GM23338 (cell line): ENCODE measurements around the gene RAD50. TPM values are rescaled to one million over a fixed set of nuclear protein-coding genes. Genes with fewer than 3 reads are reported as not detected.

Experiments
- ATAC-seq: fragments of 200-7000 bp; cut with Tn5 transposase; 3 replicates; pipeline ENCODE4 v1.9.1; 2020
- DNase-seq: peaks from one replicate; pipeline ENCODE4 v3.0.0-alpha.2; 2015; ENCODE audit warnings: low spot score
- H2AFZ ChIP-seq: fragments of 200-600 bp; sonication (generic); 2 replicates; pipeline ENCODE4 v1.8.0; 2016; ENCODE audit warnings: antibody characterized with exemption, mild to moderate bottlenecking, moderate library complexity
- H3F3A ChIP-seq: fragments of 200-600 bp; sonication (generic); replicated peaks from 2 replicates; pipeline ENCODE4 v1.8.0; 2017; ENCODE audit warnings: antibody characterized with exemption, mixed run types, low read depth
- H3K27ac ChIP-seq: fragments of 200-600 bp; sonication (generic); 2 replicates; pipeline ENCODE4 v1.6.1; 2016; ENCODE audit warnings: low read depth
- H3K27me3 ChIP-seq: fragments of 200-600 bp; sonication (generic); 2 replicates; pipeline ENCODE4 v1.8.0; 2016; ENCODE audit warnings: mild to moderate bottlenecking, mixed run types, moderate library complexity; ENCODE audit not compliant: insufficient read depth
- H3K36me3 ChIP-seq: fragments of 200-600 bp; sonication (generic); 2 replicates; pipeline ENCODE4 v1.8.0; 2016; ENCODE audit warnings: mild to moderate bottlenecking; ENCODE audit not compliant: insufficient read depth
- H3K4me1 ChIP-seq: fragments of 200-600 bp; sonication (generic); 2 replicates; pipeline ENCODE4 v1.8.0; 2016; ENCODE audit warnings: mild to moderate bottlenecking, moderate library complexity; ENCODE audit not compliant: insufficient read depth
- H3K4me2 ChIP-seq: fragments of 200-600 bp; sonication (generic); 2 replicates; pipeline ENCODE4 v1.7.1; 2017; ENCODE audit warnings: mixed run types
- H3K4me3 ChIP-seq: fragments of 200-600 bp; sonication (generic); 2 replicates; pipeline ENCODE4 v1.6.1; 2016; ENCODE audit warnings: mixed run types
- H3K79me2 ChIP-seq: fragments of 200-600 bp; sonication (generic); replicated peaks from 2 replicates; pipeline ENCODE4 v1.8.0; 2017; ENCODE audit warnings: mild to moderate bottlenecking; ENCODE audit not compliant: insufficient read depth
- H3K9me2 ChIP-seq: fragments of 200-600 bp; sonication (generic); 2 replicates; pipeline ENCODE4 v1.8.0; 2017; ENCODE audit not compliant: insufficient read depth
- H4K20me1 ChIP-seq: fragments of 200-600 bp; sonication (generic); replicated peaks from 2 replicates; pipeline ENCODE4 v1.8.0; 2017; ENCODE audit warnings: mild to moderate bottlenecking; ENCODE audit not compliant: insufficient read depth
- H3K27ac Mint-ChIP-seq: 2 replicates; pipeline ENCODE4 v1.8.0; 2020; ENCODE audit warnings: inconsistent platforms, mild to moderate bottlenecking, moderate library complexity, mixed read lengths
- H3K27me3 Mint-ChIP-seq: 3 replicates; pipeline ENCODE4 v1.8.0; 2022; ENCODE audit warnings: low read depth, mild to moderate bottlenecking, moderate library complexity, mixed read lengths, inconsistent platforms; ENCODE audit not compliant: insufficient read depth, poor library complexity
- H3K36me3 Mint-ChIP-seq: 3 replicates; pipeline ENCODE4 v1.8.0; 2021; ENCODE audit warnings: low read depth, mild to moderate bottlenecking, inconsistent platforms, moderate library complexity, mixed read lengths
- H3K4me1 Mint-ChIP-seq: 3 replicates; pipeline ENCODE4 v1.8.0; 2020; ENCODE audit warnings: mild to moderate bottlenecking, inconsistent platforms, mixed read lengths
- H3K4me3 Mint-ChIP-seq: 3 replicates; pipeline ENCODE4 v1.8.0; 2021; ENCODE audit warnings: moderate library complexity, mild to moderate bottlenecking, inconsistent platforms, mixed read lengths
- H3K9me3 Mint-ChIP-seq: 3 replicates; pipeline ENCODE4 v1.8.0; 2020; ENCODE audit warnings: moderate library complexity, mild to moderate bottlenecking, inconsistent platforms, mixed read lengths
- CREB1 ChIP-seq: fragments of 250-450 bp; sonication (Bioruptor Pico); IDR thresholded peaks from 2 replicates; pipeline ENCODE4 v1.5.0; 2020; ENCODE audit warnings: low read depth, mild to moderate bottlenecking, moderate library complexity
- EZH2 ChIP-seq: fragments of 200-600 bp; sonication (generic); IDR thresholded peaks from one replicate; pipeline ENCODE4 v1.8.0; 2017; ENCODE audit warnings: antibody characterized with exemption, mild to moderate bottlenecking, low read depth; ENCODE audit not compliant: unreplicated experiment
- EZH2phosphoT487 ChIP-seq: fragments of 200-600 bp; sonication (generic); IDR thresholded peaks from one replicate; pipeline ENCODE4 v1.8.1; 2018; ENCODE audit warnings: antibody characterized with exemption; ENCODE audit not compliant: unreplicated experiment
- POLR2AphosphoS5 ChIP-seq: IDR thresholded peaks from 2 replicates; pipeline ENCODE4 v1.6.1; 2016; ENCODE audit warnings: antibody characterized with exemption, low read depth
- STAT1 ChIP-seq: IDR thresholded peaks from one replicate; pipeline ENCODE4 v1.6.1; 2016; ENCODE audit warnings: antibody characterized with exemption; ENCODE audit not compliant: unreplicated experiment
- ZNF331 ChIP-seq: fragments of 250-450 bp; sonication (Bioruptor Pico); IDR thresholded peaks from 2 replicates; pipeline ENCODE4 v1.5.0; 2020; ENCODE audit warnings: low read depth, mild to moderate bottlenecking, moderate library complexity
- polyA plus RNA-seq: library from polyadenylated mRNA; unstranded; fragments of >200 nt; fragmentation: Nextera tagmentation; extraction: Ambion mirVana; gene quantifications from 2 replicates; pipeline ENCODE4 v1.2.1, GENCODE V29; 2016
- total RNA-seq: library from RNA; depleted of rRNA; stranded (reverse); fragments of >200 nt; shearing (Covaris generic); gene quantifications from 2 replicates; pipeline ENCODE4 v1.2.3, GENCODE V29; 2014
- TF ChIP-seq, protein P1 (sequence below): fragments of 250-450 bp; sonication (Bioruptor Pico); IDR thresholded peaks from 2 replicates; pipeline ENCODE4 v1.5.0; 2020; ENCODE audit warnings: mild to moderate bottlenecking, moderate library complexity

Gene RAD50
- total and polyA plus RNA-seq, 2 experiments from 2014 or later = 27.0 to 52.2 TPM

- TF ChIP-seq, protein P1, sequence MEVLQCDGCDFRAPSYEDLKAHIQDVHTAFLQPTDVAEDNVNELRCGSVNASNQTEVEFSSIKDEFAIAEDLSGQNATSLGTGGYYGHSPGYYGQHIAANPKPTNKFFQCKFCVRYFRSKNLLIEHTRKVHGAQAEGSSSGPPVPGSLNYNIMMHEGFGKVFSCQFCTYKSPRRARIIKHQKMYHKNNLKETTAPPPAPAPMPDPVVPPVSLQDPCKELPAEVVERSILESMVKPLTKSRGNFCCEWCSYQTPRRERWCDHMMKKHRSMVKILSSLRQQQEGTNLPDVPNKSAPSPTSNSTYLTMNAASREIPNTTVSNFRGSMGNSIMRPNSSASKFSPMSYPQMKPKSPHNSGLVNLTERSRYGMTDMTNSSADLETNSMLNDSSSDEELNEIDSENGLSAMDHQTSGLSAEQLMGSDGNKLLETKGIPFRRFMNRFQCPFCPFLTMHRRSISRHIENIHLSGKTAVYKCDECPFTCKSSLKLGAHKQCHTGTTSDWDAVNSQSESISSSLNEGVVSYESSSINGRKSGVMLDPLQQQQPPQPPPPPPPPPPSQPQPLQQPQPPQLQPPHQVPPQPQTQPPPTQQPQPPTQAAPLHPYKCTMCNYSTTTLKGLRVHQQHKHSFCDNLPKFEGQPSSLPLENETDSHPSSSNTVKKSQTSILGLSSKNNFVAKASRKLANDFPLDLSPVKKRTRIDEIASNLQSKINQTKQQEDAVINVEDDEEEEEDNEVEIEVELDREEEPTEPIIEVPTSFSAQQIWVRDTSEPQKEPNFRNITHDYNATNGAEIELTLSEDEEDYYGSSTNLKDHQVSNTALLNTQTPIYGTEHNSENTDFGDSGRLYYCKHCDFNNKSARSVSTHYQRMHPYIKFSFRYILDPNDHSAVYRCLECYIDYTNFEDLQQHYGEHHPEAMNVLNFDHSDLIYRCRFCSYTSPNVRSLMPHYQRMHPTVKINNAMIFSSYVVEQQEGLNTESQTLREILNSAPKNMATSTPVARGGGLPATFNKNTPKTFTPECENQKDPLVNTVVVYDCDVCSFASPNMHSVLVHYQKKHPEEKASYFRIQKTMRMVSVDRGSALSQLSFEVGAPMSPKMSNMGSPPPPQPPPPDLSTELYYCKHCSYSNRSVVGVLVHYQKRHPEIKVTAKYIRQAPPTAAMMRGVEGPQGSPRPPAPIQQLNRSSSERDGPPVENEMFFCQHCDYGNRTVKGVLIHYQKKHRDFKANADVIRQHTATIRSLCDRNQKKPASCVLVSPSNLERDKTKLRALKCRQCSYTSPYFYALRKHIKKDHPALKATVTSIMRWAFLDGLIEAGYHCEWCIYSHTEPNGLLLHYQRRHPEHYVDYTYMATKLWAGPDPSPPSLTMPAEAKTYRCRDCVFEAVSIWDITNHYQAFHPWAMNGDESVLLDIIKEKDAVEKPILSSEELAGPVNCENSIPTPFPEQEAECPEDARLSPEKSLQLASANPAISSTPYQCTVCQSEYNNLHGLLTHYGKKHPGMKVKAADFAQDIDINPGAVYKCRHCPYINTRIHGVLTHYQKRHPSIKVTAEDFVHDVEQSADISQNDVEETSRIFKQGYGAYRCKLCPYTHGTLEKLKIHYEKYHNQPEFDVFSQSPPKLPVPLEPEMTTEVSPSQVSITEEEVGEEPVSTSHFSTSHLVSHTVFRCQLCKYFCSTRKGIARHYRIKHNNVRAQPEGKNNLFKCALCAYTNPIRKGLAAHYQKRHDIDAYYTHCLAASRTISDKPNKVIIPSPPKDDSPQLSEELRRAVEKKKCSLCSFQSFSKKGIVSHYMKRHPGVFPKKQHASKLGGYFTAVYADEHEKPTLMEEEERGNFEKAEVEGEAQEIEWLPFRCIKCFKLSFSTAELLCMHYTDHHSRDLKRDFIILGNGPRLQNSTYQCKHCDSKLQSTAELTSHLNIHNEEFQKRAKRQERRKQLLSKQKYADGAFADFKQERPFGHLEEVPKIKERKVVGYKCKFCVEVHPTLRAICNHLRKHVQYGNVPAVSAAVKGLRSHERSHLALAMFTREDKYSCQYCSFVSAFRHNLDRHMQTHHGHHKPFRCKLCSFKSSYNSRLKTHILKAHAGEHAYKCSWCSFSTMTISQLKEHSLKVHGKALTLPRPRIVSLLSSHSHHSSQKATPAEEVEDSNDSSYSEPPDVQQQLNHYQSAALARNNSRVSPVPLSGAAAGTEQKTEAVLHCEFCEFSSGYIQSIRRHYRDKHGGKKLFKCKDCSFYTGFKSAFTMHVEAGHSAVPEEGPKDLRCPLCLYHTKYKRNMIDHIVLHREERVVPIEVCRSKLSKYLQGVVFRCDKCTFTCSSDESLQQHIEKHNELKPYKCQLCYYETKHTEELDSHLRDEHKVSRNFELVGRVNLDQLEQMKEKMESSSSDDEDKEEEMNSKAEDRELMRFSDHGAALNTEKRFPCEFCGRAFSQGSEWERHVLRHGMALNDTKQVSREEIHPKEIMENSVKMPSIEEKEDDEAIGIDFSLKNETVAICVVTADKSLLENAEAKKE (CRISPR knock-in tag) = no peak
- no peak for TF ChIP-seq EZH2phosphoT487
- no peak for TF ChIP-seq STAT1
Measured at GRCh38 chr5:132669966-132670882, 113.4 kb downstream of the RAD50 start (continued).

- ATAC-seq = no peak
- Histone ChIP-seq H3K4me1 (no peaks in the 10 kb centered on the region), H3F3A (no peaks in the 10 kb centered on the region), H3K27ac (no peak overlapping the region), H3K4me3 (no peak overlapping the region), H4K20me1 (no peaks in the 10 kb centered on the region), H3K4me2 (no peak overlapping the region), H3K27me3 (no peaks in the 10 kb centered on the region), H3K36me3 (no peaks in the 10 kb centered on the region), H2AFZ (no peak overlapping the region), H3K79me2 (no peaks in the 10 kb centered on the region), H3K9me2 (peaks cover 2% of the 10 kb centered on the region; the same call in 1 of the 2 replicates)
- DNase-seq = no peak
- no peak overlapping the region for H3K4me3 Mint-ChIP-seq
- no peaks in the 10 kb centered on the region; the same call in 2 of the 3 replicates for H3K9me3 Mint-ChIP-seq
- H3K36me3 Mint-ChIP-seq = no peaks in the 10 kb centered on the region; the same call in 2 of the 3 replicates
- H3K4me1 Mint-ChIP-seq = peaks cover 3% of the 10 kb centered on the region; the same call in 1 of the 3 replicates
- peaks cover 7% of the 10 kb centered on the region for H3K27me3 Mint-ChIP-seq
- H3K27ac Mint-ChIP-seq = no peak overlapping the region
- TF ChIP-seq CREB1 (CRISPR knock-in tag) (no peak), EZH2 (no peak), EZH2phosphoT487 (no peak), POLR2AphosphoS5 (no peak), ZNF331 (CRISPR knock-in tag) (no peak)
- TF ChIP-seq, protein P1 (CRISPR knock-in tag) = no peak
Measured at GRCh38 chr5:132671000-132671399, 114.2 kb downstream of the RAD50 start.
